ENCODE results near the gene PFKFB4.
A peak's percentile ranks its signal among the peaks of the same experiment; 100 is the strongest.

Gene PFKFB4

DNA sequence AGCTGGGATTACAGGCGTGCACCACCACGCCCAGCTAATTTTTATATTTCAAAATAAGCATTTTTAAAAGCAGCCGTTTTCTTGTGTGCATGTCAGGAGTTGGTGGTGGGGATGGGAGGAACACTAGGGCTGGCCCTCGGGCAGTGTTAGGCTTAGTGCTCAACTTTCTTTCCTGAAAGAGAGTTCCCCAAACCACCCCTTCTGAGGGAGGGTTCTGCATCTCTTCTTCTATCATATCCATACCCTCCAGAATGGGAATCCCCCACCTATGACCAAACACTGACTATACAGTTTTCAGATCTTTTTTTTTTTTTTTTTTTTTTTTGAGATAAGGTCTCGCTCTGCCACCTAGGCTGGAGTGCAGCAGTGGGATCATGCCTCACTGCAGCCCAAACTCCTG lies 12.5 kb downstream of the PFKFB4 start:
- peaks cover 20% of the 10 kb centered on the region; the same call in 1 of the 2 replicates for H3K36me3 ChIP-seq (ENCODE audit: insufficient read depth, low read length)
- no peaks in the 10 kb centered on the region; the same call in 1 of the 2 replicates for H4K20me1 ChIP-seq (ENCODE audit: insufficient read depth, low read length)
- no peaks in the 10 kb centered on the region for H3K9me3 ChIP-seq (ENCODE audit: insufficient read depth, low read length, severe bottlenecking)
- no peak overlapping the region for H3K9ac ChIP-seq (ENCODE audit: low read depth, low read length)
- no peak overlapping the region for H3K27ac ChIP-seq (ENCODE audit: low read length)
- no peaks in the 10 kb centered on the region for H3K79me2 ChIP-seq (ENCODE audit: insufficient read depth, low read length)
- no peaks in the 10 kb centered on the region for H3K27me3 ChIP-seq (ENCODE audit: insufficient read depth, low read length, poor library complexity)
- TF ChIP-seq, protein P1, sequence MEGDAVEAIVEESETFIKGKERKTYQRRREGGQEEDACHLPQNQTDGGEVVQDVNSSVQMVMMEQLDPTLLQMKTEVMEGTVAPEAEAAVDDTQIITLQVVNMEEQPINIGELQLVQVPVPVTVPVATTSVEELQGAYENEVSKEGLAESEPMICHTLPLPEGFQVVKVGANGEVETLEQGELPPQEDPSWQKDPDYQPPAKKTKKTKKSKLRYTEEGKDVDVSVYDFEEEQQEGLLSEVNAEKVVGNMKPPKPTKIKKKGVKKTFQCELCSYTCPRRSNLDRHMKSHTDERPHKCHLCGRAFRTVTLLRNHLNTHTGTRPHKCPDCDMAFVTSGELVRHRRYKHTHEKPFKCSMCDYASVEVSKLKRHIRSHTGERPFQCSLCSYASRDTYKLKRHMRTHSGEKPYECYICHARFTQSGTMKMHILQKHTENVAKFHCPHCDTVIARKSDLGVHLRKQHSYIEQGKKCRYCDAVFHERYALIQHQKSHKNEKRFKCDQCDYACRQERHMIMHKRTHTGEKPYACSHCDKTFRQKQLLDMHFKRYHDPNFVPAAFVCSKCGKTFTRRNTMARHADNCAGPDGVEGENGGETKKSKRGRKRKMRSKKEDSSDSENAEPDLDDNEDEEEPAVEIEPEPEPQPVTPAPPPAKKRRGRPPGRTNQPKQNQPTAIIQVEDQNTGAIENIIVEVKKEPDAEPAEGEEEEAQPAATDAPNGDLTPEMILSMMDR (IDR thresholded peaks at IDR 0.05; ENCODE audit: borderline replicate concordance, extremely low read depth, low read length, poor library complexity, severe bottlenecking), result no peak
- no peak for TF ChIP-seq EZH2 (IDR thresholded peaks at IDR 0.05; ENCODE audit: borderline replicate concordance, low read depth, low read length, severe bottlenecking)
- ATAC-seq (ENCODE audit: insufficient read depth, low read depth) (no peak), DNase-seq (no peak)
- H3K4me3 ChIP-seq (ENCODE audit: low read depth in 1 of 2, low read length in 2 of 2), result no peak overlapping the region
- no peak overlapping the region for H2AFZ ChIP-seq (ENCODE audit: low read depth, low read length)
- H3K4me1 ChIP-seq (ENCODE audit: insufficient read depth, low read length), result no peaks in the 10 kb centered on the region
- H3K4me2 ChIP-seq (ENCODE audit: insufficient read depth, low read length), result no peak overlapping the region

DNA sequence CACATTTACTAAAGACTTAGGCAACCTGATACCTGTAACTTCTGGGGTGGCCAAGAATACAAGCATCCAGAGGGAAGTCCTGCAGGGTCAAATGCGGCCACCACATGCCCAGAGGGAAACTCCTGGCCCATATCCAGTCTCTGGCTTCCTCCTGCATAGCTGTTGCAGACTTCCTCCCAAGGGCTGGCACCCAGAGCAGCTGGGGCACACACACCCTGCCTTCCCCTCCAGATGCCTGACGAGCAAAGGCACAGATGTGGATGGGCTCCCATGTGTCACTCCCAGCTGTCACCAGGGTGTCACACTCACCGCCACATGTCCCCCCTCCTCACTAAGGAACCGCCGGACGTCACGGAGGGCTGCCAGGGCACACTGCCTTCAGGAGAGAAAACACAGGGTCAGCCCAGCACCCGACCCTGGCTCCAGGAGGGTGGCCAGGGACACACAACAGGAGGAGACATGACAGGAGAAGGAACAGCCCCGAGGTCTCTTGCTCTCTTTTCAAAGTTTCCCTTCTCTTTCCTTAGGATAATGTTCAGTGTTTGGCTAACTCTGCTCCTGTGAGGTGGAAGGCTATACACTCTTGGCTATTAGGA lies 13.2 kb downstream of the PFKFB4 start:
- DNase-seq (no peak), ATAC-seq (ENCODE audit: insufficient read depth, low read depth) (peak; percentile 44; the same call in 1 of the 3 replicates)
- Histone ChIP-seq H2AFZ (ENCODE audit: low read depth, low read length) (no peak overlapping the region), H3K9me3 (ENCODE audit: insufficient read depth, low read length, severe bottlenecking) (no peaks in the 10 kb centered on the region), H3K4me1 (ENCODE audit: insufficient read depth, low read length) (no peaks in the 10 kb centered on the region), H3K27ac (ENCODE audit: low read length) (no peak overlapping the region), H3K4me3 (ENCODE audit: low read depth in 1 of 2, low read length in 2 of 2) (no peak overlapping the region), H3K9ac (ENCODE audit: low read depth, low read length) (no peak overlapping the region), H3K79me2 (ENCODE audit: insufficient read depth, low read length) (no peaks in the 10 kb centered on the region), H3K4me2 (ENCODE audit: insufficient read depth, low read length) (no peak overlapping the region), H3K36me3 (ENCODE audit: insufficient read depth, low read length) (peaks cover 22% of the 10 kb centered on the region; the same call in 1 of the 2 replicates), H4K20me1 (ENCODE audit: insufficient read depth, low read length) (no peaks in the 10 kb centered on the region; the same call in 1 of the 2 replicates), H3K27me3 (ENCODE audit: insufficient read depth, low read length, poor library complexity) (no peaks in the 10 kb centered on the region)
- TF ChIP-seq, protein P1 (IDR thresholded peaks at IDR 0.05; ENCODE audit: borderline replicate concordance, extremely low read depth, low read length, poor library complexity, severe bottlenecking), result no peak
- TF ChIP-seq EZH2 (IDR thresholded peaks at IDR 0.05; ENCODE audit: borderline replicate concordance, low read depth, low read length, severe bottlenecking), result no peak

DNA sequence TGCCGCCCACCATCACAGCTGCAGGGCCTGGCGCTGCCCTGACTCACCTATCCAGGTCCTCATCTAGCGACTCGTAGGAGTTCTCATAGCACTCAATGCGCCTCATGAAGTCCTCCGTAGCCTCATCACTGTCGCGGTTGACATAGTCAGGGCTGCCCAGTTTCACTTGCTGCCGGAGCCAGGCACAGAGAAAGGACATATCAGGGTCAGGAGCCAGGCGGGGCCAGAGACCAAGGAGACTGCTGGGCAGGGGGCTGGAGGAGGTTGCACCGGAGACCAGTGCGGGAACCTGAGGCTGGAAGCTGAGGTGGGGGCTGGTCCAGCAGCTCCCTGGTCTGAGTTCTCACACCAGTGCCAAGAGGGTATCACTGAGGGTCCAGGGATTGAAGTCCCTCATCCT lies 18.2 kb downstream of the PFKFB4 start:
- H3K36me3 ChIP-seq (ENCODE audit: insufficient read depth, low read length), result peaks cover 25% of the 10 kb centered on the region
- H3K9me3 ChIP-seq (ENCODE audit: insufficient read depth, low read length, severe bottlenecking), result no peaks in the 10 kb centered on the region
- DNase-seq (no peak), ATAC-seq (ENCODE audit: insufficient read depth, low read depth) (no peak)
- H2AFZ ChIP-seq (ENCODE audit: low read depth, low read length), result no peak overlapping the region
- H3K4me1 ChIP-seq (ENCODE audit: insufficient read depth, low read length), result no peaks in the 10 kb centered on the region
- TF ChIP-seq, protein P1 (IDR thresholded peaks at IDR 0.05; ENCODE audit: borderline replicate concordance, extremely low read depth, low read length, poor library complexity, severe bottlenecking), result no peak
- no peak for TF ChIP-seq EZH2 (IDR thresholded peaks at IDR 0.05; ENCODE audit: borderline replicate concordance, low read depth, low read length, severe bottlenecking)
- H3K27ac ChIP-seq (ENCODE audit: low read length), result no peak overlapping the region
- no peak overlapping the region for H3K4me2 ChIP-seq (ENCODE audit: insufficient read depth, low read length)
- no peaks in the 10 kb centered on the region for H3K79me2 ChIP-seq (ENCODE audit: insufficient read depth, low read length)
- H4K20me1 ChIP-seq (ENCODE audit: insufficient read depth, low read length), result peaks cover 7% of the 10 kb centered on the region
- no peak overlapping the region for H3K4me3 ChIP-seq (ENCODE audit: low read depth in 1 of 2, low read length in 2 of 2)
- no peaks in the 10 kb centered on the region for H3K27me3 ChIP-seq (ENCODE audit: insufficient read depth, low read length, poor library complexity)
- no peak overlapping the region for H3K9ac ChIP-seq (ENCODE audit: low read depth, low read length)
